GM23248 (cell line): ENCODE measurements around the gene CDON.

Experiments used
- EZH2 ChIP-seq: fragments of 200-600 bp; sonication (generic); IDR thresholded peaks from 2 replicates; pipeline ENCODE4 v1.6.1; 2018; ENCODE audit warnings: antibody characterized with exemption, mild to moderate bottlenecking; ENCODE audit not compliant: insufficient read depth, poor library complexity, severe bottlenecking
- EZH2phosphoT487 ChIP-seq: fragments of 200-600 bp; sonication (generic); IDR thresholded peaks from 2 replicates; pipeline ENCODE4 v1.6.1; 2018; ENCODE audit warnings: antibody characterized with exemption, moderate library complexity, mild to moderate bottlenecking, low read depth; ENCODE audit not compliant: insufficient read depth

GRCh38 chr11:125940145-125940544 is 122.5 kb downstream of the CDON start:
- TF ChIP-seq EZH2 (no peak), EZH2phosphoT487 (no peak)
